H54 (cell line): Measurements from ENCODE around the gene MALAT1.

Experiments
- DNase-seq: peaks from one replicate; pipeline ENCODE4 v3.0.0; 2011; ENCODE audit warnings: low spot score, mixed read lengths; ENCODE audit not compliant: insufficient read length
- FAIRE-seq: peaks from 3 replicates; lab custom pipeline; 2011; peaks lifted over from hg19 to GRCh38; lab: Jason Lieb, UNC
- POLR2A ChIP-seq: IDR thresholded peaks from 2 replicates; pipeline ENCODE4 v1.6.1; 2011; ENCODE audit warnings: low read depth, mild to moderate bottlenecking, low read length

The MALAT1 gene

GRCh38 chr11:65552388-65552951 is 53.6 kb downstream of the MALAT1 start:
- no peak for FAIRE-seq
- DNase-seq, result no peak

DNA sequence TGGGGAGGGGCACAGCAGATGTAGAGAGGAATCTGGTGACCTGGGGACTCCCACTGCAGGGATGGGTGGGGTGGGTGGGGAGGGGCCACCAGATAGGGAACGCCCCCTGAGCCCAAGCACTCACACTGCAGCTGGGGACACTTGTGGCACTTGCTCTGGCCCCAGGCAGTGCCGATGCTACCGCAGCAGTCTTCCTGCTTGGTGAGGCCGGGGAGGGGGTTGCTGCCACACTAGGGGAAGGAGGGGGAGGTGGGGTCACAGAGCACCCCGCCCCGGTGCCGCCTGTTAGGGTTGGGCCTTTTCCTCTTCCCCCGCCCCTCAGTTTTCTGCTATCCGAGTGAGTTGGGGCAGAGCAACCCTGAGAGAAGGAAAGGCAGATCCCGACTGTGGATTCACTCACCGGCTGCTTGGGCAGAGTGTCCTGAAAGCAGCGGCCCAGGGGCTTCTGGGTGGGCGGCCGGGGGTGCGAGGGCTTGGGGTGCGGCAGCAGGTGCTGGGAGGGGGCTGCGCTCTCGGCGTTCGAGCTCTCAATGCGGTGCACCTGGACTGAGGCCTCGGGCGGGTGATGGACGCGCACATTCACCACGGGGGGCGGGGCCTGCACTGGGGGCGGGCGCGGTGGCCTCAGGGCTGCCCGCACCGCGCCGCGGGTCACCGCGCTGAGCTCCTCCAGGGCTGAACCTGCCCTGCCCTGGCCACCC is 54.6 kb downstream of the MALAT1 start:
- no peak for FAIRE-seq
- TF ChIP-seq POLR2A, result no peak
- no peak for DNase-seq

More at GRCh38 chr11:65552388-65552951, 53.6 kb downstream of the MALAT1 start:
- TF ChIP-seq POLR2A, result 0 out of 2 replicates have a peak, but pooled peaks have one; percentile 4

DNA sequence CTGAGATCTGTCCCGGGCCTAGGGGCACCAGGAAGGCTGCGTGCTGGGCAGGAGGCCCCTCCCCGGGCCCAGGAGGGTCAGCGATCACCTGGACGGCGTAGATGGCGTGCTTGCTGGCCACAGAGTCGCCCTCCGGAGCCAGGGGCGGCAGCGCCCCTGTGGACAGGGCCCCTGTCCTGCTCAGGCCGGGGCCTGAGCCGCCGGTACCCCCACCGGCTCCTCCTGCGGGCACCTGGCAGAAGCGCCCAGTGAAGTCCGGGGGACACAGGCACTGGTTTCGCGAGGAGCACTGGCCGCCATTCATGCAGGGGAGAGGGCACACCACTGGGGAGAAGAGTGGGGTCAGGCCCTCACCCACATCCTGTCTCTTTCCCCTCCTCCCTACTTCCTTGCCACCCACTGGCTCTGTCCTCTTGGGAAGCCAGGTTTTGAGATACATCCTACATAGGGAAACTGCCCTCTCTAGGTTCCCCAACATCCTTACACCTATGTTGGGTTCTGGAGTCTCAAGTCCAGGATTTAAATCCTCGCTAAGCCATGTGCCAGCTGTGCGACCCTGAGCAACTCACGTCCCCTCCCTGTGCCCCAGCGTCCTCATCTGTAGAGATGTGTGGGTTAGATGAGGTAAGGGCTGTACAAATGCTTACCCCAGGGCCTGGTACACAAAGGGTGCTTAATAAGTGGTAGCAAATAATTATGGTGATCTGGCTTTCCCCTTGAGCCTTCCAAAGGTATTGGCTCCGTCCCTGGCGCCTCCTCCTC is 55.4 kb downstream of the MALAT1 start:
- no peak for DNase-seq
- FAIRE-seq, result no peak
- TF ChIP-seq POLR2A, result no peak

DNA sequence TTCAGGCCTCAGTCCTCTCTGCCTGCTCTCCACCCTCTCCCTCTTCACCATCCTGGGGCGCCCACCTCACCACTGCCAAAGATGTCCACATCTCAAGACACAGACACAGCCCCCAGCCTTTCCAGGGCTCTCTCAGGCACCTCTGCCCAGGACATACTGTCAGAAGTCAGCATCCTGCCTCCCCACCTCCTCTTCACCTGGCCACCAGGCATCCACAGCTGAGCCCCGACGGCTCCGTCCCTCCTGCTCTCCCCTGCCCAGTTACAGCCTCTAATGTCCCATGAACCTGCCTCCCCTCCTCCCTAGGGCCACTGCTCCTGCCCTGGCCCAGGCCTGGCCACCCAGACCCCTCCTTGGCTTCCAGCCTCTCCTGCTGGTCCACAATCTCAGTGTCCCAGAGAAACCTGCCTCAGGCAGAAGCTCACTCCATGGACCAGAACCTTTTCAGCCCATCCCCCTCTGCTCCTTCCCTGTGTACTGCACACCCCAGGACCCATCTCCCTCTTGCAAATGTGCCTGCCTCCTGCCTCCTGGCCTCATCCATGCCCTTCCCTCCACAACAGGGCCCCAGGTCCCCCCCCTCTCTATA is 56.1 kb downstream of the MALAT1 start:
- TF ChIP-seq POLR2A, result no peak
- FAIRE-seq (no peak), DNase-seq (no peak)

DNA sequence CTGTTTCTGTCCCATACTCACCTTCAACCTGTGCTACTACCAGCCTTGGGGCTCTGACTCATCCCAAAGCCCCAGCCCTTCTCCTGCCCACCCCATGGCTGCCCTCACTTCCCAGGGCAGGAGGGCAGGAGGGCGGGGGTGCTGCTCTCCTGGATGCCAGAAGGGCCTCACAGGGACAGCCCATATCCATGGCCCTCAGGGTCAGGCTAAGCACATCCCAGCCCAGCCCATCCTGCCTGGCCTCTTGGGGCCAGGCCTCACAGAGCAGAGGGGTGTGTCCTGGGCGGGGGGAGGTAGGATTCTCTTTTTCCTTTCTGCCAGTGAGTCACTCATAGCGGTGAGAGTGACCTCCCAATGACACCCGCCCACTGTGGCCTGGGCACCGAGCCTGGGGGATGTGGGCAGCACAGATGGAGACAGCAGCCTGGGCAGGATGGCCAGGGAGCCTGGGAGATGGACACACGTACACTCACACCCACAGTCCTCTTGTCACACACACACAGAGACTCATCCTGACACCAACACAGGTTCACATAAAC is 56.9 kb downstream of the MALAT1 start:
- FAIRE-seq (peak; percentile 53), DNase-seq (peak; percentile 92)
- peak; percentile 41; the same call in 1 of the 2 replicates for TF ChIP-seq POLR2A
